ENCODE measurements around the gene MT1E.
"Not testable (repeated sequence)": the region's sequence is repeated elsewhere in the genome, so short reads cannot be mapped to it uniquely, and the experiment has no call there.

Gene MT1E

DNA sequence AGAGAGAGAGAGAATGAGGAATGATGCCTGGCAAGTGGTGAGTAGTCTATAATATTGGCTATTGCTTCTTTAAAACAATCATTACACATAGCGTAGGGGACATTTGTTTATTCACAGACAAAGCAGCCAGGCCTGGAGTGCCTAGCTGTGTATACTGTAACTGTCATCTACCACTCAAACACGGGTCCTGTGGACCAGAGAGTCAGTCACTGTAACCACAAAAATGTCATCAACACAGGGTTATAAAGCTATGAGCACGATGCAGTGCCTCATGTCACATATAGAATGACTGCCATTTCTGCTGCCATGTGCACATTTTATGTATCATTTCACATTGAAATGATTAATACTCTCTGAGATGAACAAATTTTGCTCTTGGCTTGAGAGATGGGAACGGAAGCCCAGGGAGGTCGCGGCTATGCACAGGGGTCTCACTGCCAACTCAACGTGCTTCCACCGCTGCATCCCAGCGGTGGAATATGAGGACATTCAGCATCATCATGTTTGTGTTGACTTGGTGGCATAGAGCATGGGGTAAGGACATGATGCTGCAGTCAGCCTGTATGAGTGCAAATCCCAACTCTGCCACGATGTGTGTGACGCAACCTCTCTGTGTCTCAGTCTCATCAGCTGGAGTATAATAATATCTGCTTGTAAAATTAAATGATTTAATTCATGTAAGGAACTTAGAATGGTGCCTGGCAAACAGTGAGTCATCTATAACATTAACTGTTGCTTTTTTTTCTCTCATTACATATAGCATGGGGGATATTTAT, 47.4 kb downstream of the MT1E start:
- no peak for DNase-seq

DNA sequence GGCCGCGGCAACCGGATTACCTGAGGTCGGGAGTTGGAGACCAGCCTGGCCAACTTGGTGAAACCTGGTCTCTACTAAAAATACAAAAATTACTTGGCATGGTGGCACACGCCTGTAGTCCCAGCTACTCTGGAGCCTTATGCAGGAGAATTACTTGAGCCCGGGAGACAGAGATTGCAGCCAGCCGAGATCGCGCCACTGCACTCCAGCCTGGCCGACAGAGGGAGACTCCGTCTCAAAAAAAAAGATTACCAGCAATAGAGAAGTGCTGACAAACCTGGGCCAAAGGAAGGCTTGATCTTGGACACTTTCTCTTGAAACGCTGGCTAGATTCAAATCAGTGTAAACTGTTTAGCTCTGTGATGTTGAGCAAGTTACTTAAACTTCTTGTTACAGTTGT, 48.3 kb downstream of the MT1E start:
- DNase-seq: no peak

DNA sequence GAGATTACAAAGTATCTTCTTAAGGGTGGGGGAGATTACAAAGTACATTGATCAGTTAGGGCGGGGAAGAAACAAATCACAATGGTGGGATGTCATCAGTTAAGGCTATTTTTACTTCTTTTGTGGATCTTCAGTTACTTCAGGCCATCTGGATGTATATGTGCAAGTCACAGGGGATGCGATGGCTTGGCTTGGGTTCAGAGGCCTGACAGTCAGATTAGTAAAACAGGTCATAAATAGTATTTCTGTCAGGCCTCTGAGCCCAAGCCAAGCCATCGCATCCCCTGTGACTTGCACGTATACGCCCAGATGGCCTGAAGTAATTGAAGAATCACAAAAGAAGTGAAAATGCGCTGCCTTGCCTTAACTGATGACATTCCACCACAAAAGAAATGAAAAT, 49.0 kb downstream of the MT1E start:
- not testable (repeated sequence) for DNase-seq

DNA sequence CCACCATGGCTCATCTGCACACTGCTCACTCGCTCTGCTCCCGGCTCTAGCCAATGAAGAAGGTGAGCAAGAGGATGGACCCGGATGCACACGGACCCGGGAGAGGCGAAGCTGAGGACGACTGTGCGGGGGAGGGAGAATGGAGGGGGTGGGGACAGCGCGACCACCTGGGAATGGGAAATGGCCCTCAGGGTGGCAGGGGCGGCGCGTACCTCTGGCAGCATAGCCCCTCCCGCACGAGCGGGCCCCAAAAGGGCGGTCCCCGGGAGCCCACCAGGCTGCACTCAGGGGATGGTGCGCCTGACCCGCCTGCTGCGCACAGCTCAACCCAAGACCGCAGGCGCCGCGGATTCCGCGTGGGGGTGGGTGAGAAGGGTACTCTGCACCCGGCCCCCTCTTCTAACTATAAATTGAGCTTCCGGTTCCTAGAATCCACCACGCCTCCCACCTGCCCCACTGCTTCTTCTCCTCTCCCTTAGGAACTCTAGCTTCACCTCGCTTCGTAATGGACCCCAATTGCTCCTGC, 50.2 kb downstream of the MT1E start:
- DNase-seq: peak; percentile 71
